ENCODE results near the gene SLC8B1.

DNA sequence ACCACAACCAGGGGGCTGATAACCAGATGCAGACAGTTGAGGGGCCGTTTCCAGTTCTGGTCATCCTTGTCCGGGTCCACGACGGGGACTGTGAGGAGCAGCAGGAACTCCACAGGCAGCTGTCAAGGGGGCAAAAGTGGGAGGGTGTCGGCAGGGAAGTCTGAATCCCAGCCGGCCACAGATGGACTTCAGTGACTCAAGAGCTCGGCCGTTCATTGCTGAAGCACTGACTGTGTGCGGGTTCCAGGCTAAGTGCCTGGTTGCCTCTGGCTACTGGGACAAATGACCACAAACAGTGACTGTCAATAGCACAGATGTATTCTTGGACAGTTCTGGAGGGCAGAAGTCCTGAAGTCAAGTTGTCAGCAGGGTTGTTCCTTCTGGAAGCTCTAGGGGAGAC, 19.6 kb downstream of the SLC8B1 start:
- TF ChIP-seq, protein P1, sequence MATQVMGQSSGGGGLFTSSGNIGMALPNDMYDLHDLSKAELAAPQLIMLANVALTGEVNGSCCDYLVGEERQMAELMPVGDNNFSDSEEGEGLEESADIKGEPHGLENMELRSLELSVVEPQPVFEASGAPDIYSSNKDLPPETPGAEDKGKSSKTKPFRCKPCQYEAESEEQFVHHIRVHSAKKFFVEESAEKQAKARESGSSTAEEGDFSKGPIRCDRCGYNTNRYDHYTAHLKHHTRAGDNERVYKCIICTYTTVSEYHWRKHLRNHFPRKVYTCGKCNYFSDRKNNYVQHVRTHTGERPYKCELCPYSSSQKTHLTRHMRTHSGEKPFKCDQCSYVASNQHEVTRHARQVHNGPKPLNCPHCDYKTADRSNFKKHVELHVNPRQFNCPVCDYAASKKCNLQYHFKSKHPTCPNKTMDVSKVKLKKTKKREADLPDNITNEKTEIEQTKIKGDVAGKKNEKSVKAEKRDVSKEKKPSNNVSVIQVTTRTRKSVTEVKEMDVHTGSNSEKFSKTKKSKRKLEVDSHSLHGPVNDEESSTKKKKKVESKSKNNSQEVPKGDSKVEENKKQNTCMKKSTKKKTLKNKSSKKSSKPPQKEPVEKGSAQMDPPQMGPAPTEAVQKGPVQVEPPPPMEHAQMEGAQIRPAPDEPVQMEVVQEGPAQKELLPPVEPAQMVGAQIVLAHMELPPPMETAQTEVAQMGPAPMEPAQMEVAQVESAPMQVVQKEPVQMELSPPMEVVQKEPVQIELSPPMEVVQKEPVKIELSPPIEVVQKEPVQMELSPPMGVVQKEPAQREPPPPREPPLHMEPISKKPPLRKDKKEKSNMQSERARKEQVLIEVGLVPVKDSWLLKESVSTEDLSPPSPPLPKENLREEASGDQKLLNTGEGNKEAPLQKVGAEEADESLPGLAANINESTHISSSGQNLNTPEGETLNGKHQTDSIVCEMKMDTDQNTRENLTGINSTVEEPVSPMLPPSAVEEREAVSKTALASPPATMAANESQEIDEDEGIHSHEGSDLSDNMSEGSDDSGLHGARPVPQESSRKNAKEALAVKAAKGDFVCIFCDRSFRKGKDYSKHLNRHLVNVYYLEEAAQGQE (IDR thresholded peaks at IDR 0.05) = no peak
- TF ChIP-seq, protein P2, sequence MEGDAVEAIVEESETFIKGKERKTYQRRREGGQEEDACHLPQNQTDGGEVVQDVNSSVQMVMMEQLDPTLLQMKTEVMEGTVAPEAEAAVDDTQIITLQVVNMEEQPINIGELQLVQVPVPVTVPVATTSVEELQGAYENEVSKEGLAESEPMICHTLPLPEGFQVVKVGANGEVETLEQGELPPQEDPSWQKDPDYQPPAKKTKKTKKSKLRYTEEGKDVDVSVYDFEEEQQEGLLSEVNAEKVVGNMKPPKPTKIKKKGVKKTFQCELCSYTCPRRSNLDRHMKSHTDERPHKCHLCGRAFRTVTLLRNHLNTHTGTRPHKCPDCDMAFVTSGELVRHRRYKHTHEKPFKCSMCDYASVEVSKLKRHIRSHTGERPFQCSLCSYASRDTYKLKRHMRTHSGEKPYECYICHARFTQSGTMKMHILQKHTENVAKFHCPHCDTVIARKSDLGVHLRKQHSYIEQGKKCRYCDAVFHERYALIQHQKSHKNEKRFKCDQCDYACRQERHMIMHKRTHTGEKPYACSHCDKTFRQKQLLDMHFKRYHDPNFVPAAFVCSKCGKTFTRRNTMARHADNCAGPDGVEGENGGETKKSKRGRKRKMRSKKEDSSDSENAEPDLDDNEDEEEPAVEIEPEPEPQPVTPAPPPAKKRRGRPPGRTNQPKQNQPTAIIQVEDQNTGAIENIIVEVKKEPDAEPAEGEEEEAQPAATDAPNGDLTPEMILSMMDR (IDR thresholded peaks at IDR 0.05; ENCODE audit: low read depth, low read length, missing input control) = no peak
